Stimulated activated CD4-positive, alpha-beta T cell treated with anti-CD3 and anti-CD28 coated beads, Interleukin-1b, Interleukin-23, amount 100 ng/mL, for 24 hours (primary cell): ENCODE measurements around the gene LPCAT2.
"Not testable (repeated sequence)": the region's sequence is repeated elsewhere in the genome, so short reads cannot be mapped to it uniquely, and the experiment has no call there.

ENCODE experiments used
- DNase-seq, 4 experiments: peaks; one replicate each; pipeline ENCODE4 v3.0.0-alpha.2; 2020; ENCODE audit warnings: low read depth in 4 of 4, low spot score in 1 of 4

Gene LPCAT2

GRCh38 chr16:55592306-55592705 lies 83.4 kb downstream of the LPCAT2 start:
- no peak for DNase-seq

GRCh38 chr16:55597928-55598327 lies 89.1 kb downstream of the LPCAT2 start:
- no peak for DNase-seq

- no peak for DNase-seq
Measured at GRCh38 chr16:55605754-55606336, 97.0 kb downstream of the LPCAT2 start.

- DNase-seq: no peak
Measured at GRCh38 chr16:55613613-55614335, 104.9 kb downstream of the LPCAT2 start.

- DNase-seq: no peak
Measured at GRCh38 chr16:55615071-55615470, 106.2 kb downstream of the LPCAT2 start.

- DNase-seq: not testable (repeated sequence)
Measured at GRCh38 chr16:55615670-55616069, 106.8 kb downstream of the LPCAT2 start.

- no peak for DNase-seq
Measured at GRCh38 chr16:55621771-55622170, 112.9 kb downstream of the LPCAT2 start.

- no peak for DNase-seq
Measured at GRCh38 chr16:55622272-55622671, 113.4 kb downstream of the LPCAT2 start.

GRCh38 chr16:55622930-55623561 lies 114.2 kb downstream of the LPCAT2 start:
- no peak for DNase-seq

- no peak for DNase-seq
Measured at GRCh38 chr16:55623640-55624039, 114.8 kb downstream of the LPCAT2 start.

- DNase-seq: no peak
Measured at GRCh38 chr16:55624696-55625095, 115.8 kb downstream of the LPCAT2 start.

GRCh38 chr16:55625843-55626242 lies 117.0 kb downstream of the LPCAT2 start:
- no peak for DNase-seq

GRCh38 chr16:55628306-55628968 lies 119.6 kb downstream of the LPCAT2 start:
- DNase-seq: no peak

- DNase-seq: no peak
Measured at GRCh38 chr16:55630774-55631173, 121.9 kb downstream of the LPCAT2 start.

GRCh38 chr16:55632259-55632658 lies 123.4 kb downstream of the LPCAT2 start:
- DNase-seq: no peak

- no peak for DNase-seq
Measured at GRCh38 chr16:55634193-55634592, 125.3 kb downstream of the LPCAT2 start.
